Ramos (cell line): Measurements from ENCODE around the gene GPR107.
"Not testable (repeated sequence)": the region's sequence is repeated elsewhere in the genome, so short reads cannot be mapped to it uniquely, and the experiment has no call there.

Experiments used
- in situ Hi-C: fragments of 300-500 bp; cut with MboI; formaldehyde crosslinking; loops from one replicate; pipeline ENCODE4 v1.14.3; 2022; ENCODE audit warnings: low sequenced_read_pairs; ENCODE audit not compliant: unreplicated experiment

GPR107 gene

GRCh38 chr9:130053504-130054324 lies at the start of gene GPR107:
TSS of gene GPR107 (plus strand) at chr9:130053906. CDS start at chr9:130053933, 27 bp downstream.
- in situ Hi-C loops = no loop called here

- in situ Hi-C loops = no loop called here
Observed at GRCh38 chr9:130003943-130004552, 49.7 kb upstream of the GPR107 start.

GRCh38 chr9:130006952-130007351 lies 46.8 kb upstream of the GPR107 start:
- in situ Hi-C loops = not testable (repeated sequence)

GRCh38 chr9:130008538-130008937 lies 45.2 kb upstream of the GPR107 start:
- in situ Hi-C loops = no loop called here

- in situ Hi-C loops = not testable (repeated sequence)
Observed at GRCh38 chr9:130009546-130009945, 44.2 kb upstream of the GPR107 start.

- in situ Hi-C loops = no loop called here
Observed at GRCh38 chr9:130010151-130010988, 43.3 kb upstream of the GPR107 start.

- in situ Hi-C loops = no loop called here
Observed at GRCh38 chr9:130013326-130013725, 40.4 kb upstream of the GPR107 start.

GRCh38 chr9:130015353-130016019 lies 38.2 kb upstream of the GPR107 start:
- in situ Hi-C loops = no loop called here

- in situ Hi-C loops = no loop called here
Observed at GRCh38 chr9:130017076-130017475, 36.6 kb upstream of the GPR107 start.

GRCh38 chr9:130017510-130017909 lies 36.2 kb upstream of the GPR107 start:
- in situ Hi-C loops = not testable (repeated sequence)

- in situ Hi-C loops = no loop called here
Observed at GRCh38 chr9:130018265-130018664, 35.4 kb upstream of the GPR107 start.

- in situ Hi-C loops = no loop called here
Observed at GRCh38 chr9:130020618-130021017, 33.1 kb upstream of the GPR107 start.

- in situ Hi-C loops = no loop called here
Observed at GRCh38 chr9:130021123-130021522, 32.6 kb upstream of the GPR107 start.

- in situ Hi-C loops = not testable (repeated sequence)
Observed at GRCh38 chr9:130021842-130022241, 31.9 kb upstream of the GPR107 start.

- in situ Hi-C loops = no loop called here
Observed at GRCh38 chr9:130022566-130023143, 31.1 kb upstream of the GPR107 start.

- in situ Hi-C loops = no loop called here
Observed at GRCh38 chr9:130023144-130023787, 30.4 kb upstream of the GPR107 start.

GRCh38 chr9:130023994-130024596 lies 29.6 kb upstream of the GPR107 start:
- in situ Hi-C loops = no loop called here

GRCh38 chr9:130024597-130024994 lies 29.1 kb upstream of the GPR107 start:
- in situ Hi-C loops = no loop called here
